RWPE2 (cell line): Measurements from ENCODE around the gene KCNIP1.
"Not testable (repeated sequence)": the region's sequence is repeated elsewhere in the genome, so short reads cannot be mapped to it uniquely, and the experiment has no call there.

ENCODE experiments used
- ATAC-seq: fragments of 200-7000 bp; cut with Tn5 transposase; 3 replicates; pipeline ENCODE4 v1.9.1; 2021; ENCODE audit warnings: low read depth
- DNase-seq: peaks from one replicate; pipeline ENCODE4 v3.0.0-alpha.2; 2020; ENCODE audit warnings: low spot score
- H3K27ac ChIP-seq: fragments of 450-650 bp; 2 replicates; pipeline ENCODE4 v1.5.1; 2017; ENCODE audit warnings: mild to moderate bottlenecking; ENCODE audit not compliant: poor library complexity, severe bottlenecking
- H3K27me3 ChIP-seq: fragments of 250-450 bp; sonication (Bioruptor Pico); 2 replicates; pipeline ENCODE4 v1.5.1; 2021; ENCODE audit warnings: mild to moderate bottlenecking, moderate library complexity; ENCODE audit not compliant: insufficient read depth, poor library complexity, severe bottlenecking
- H3K36me3 ChIP-seq: fragments of 250-450 bp; sonication (Bioruptor Pico); 2 replicates; pipeline ENCODE4 v1.5.1; 2020; ENCODE audit warnings: low read depth, mild to moderate bottlenecking, moderate library complexity
- H3K4me1 ChIP-seq: fragments of 250-450 bp; sonication (Bioruptor Pico); 2 replicates; pipeline ENCODE4 v1.5.1; 2021; ENCODE audit warnings: mild to moderate bottlenecking, moderate library complexity; ENCODE audit not compliant: insufficient read depth, poor library complexity, severe bottlenecking
- H3K4me3 ChIP-seq: fragments of 250-450 bp; sonication (Bioruptor Pico); 2 replicates; pipeline ENCODE4 v1.5.1; 2021; ENCODE audit warnings: mild to moderate bottlenecking, moderate library complexity; ENCODE audit not compliant: severe bottlenecking
- H3K9me3 ChIP-seq: fragments of 250-450 bp; sonication (Bioruptor Pico); 2 replicates; pipeline ENCODE4 v1.5.1; 2021; ENCODE audit warnings: mild to moderate bottlenecking, moderate library complexity; ENCODE audit not compliant: severe bottlenecking
- CTCF ChIP-seq: fragments of 450-650 bp; IDR thresholded peaks from one replicate; pipeline ENCODE4 v1.5.1; 2017; ENCODE audit warnings: mild to moderate bottlenecking, moderate library complexity; ENCODE audit not compliant: poor library complexity, severe bottlenecking

The KCNIP1 gene

GRCh38 chr5:170753311-170753710 lies 249.5 kb downstream of the KCNIP1 start:
- H3K27me3 ChIP-seq = no peaks in the 10 kb centered on the region
- no peaks in the 10 kb centered on the region for H3K36me3 ChIP-seq
- H3K4me1 ChIP-seq = peaks cover 60% of the 10 kb centered on the region
- H3K4me3 ChIP-seq = no peak overlapping the region
- no peak for DNase-seq
- H3K9me3 ChIP-seq = no peaks in the 10 kb centered on the region
- TF ChIP-seq CTCF = no peak
- H3K27ac ChIP-seq = peak overlapping the region; percentile 82
- ATAC-seq = no peak

- H3K4me1 ChIP-seq = peaks cover 59% of the 10 kb centered on the region
- ATAC-seq, H3K27ac ChIP-seq, H3K27me3 ChIP-seq, H3K9me3 ChIP-seq, DNase-seq, H3K36me3 ChIP-seq, H3K4me3 ChIP-seq: not testable (repeated sequence)
Measured at GRCh38 chr5:170754508-170754907, 250.7 kb downstream of the KCNIP1 start.

- Histone ChIP-seq H3K27ac (peak overlapping the region; percentile 77), H3K9me3 (no peaks in the 10 kb centered on the region), H3K4me1 (peaks cover 47% of the 10 kb centered on the region), H3K4me3 (no peak overlapping the region), H3K36me3 (no peaks in the 10 kb centered on the region), H3K27me3 (no peaks in the 10 kb centered on the region)
- no peak for DNase-seq
- peak; percentile 54 for ATAC-seq
- no peak for TF ChIP-seq CTCF
Measured at GRCh38 chr5:170755679-170756456, 252.0 kb downstream of the KCNIP1 start.

GRCh38 chr5:170756691-170757090 lies 252.9 kb downstream of the KCNIP1 start:
- no peak for TF ChIP-seq CTCF
- no peaks in the 10 kb centered on the region for H3K36me3 ChIP-seq
- H3K27me3 ChIP-seq = no peaks in the 10 kb centered on the region
- peaks cover 46% of the 10 kb centered on the region for H3K4me1 ChIP-seq
- H3K27ac ChIP-seq = peak overlapping the region; percentile 77
- ATAC-seq = no peak
- H3K4me3 ChIP-seq = no peak overlapping the region
- no peaks in the 10 kb centered on the region for H3K9me3 ChIP-seq
- no peak for DNase-seq

GRCh38 chr5:170757182-170757601 lies 253.4 kb downstream of the KCNIP1 start:
- TF ChIP-seq CTCF = no peak
- peaks cover 41% of the 10 kb centered on the region for H3K4me1 ChIP-seq
- H3K4me3 ChIP-seq = no peak overlapping the region
- no peaks in the 10 kb centered on the region for H3K36me3 ChIP-seq
- ATAC-seq = peak; percentile 33; the same call in 1 of the 3 replicates
- no peaks in the 10 kb centered on the region for H3K9me3 ChIP-seq
- H3K27ac ChIP-seq = peak overlapping the region; percentile 77
- no peaks in the 10 kb centered on the region for H3K27me3 ChIP-seq
- no peak for DNase-seq
